Right lobe of liver (tissue), 6 donors: Measurements from ENCODE around the gene SPRY4. TPM values are rescaled to one million over a fixed set of nuclear protein-coding genes. Genes with fewer than 3 reads are reported as not detected.
A peak's percentile ranks its signal among the peaks of the same experiment; 100 is the strongest.
"Not testable (repeated sequence)": the region's sequence is repeated elsewhere in the genome, so short reads cannot be mapped to it uniquely, and the experiment has no call there.

ENCODE experiments used
- ATAC-seq, 4 donors: fragments of 200-7000 bp; cut with Tn5 transposase; one replicate each; pipeline ENCODE4 v1.9.1; 2020; ENCODE audit warnings: mild to moderate bottlenecking in 4 of 4, moderate library complexity in 4 of 4
- DNase-seq, 3 donors: peaks; one replicate each; pipeline ENCODE4 v3.0.0-alpha.2; 2020
- H3K27ac ChIP-seq, 3 donors: fragments of 200-600 bp; one replicate each; pipeline ENCODE4 v1.8.0; 2022
- H3K27me3 ChIP-seq, 2 donors: fragments of 200-600 bp; one replicate each; pipeline ENCODE4 v1.8.0; 2022
- H3K36me3 ChIP-seq, 4 donors: fragments of 200-600 bp; sonication (generic) in 1 of 4; one replicate each; pipeline versions ENCODE4 v1.5.1 to v1.8.0; 2017 to 2022; ENCODE audit warnings: control low read depth in 1 of 4
- H3K4me1 ChIP-seq, 4 donors: fragments of 200-600 bp; sonication (generic) in 1 of 4; one replicate each; pipeline versions ENCODE4 v1.5.1 to v1.8.0; 2017 to 2022; ENCODE audit warnings: control low read depth in 1 of 4
- H3K4me3 ChIP-seq, 3 donors: fragments of 200-600 bp; one replicate each; pipeline ENCODE4 v1.8.0; 2022
- H3K9me3 ChIP-seq, 4 donors: fragments of 200-600 bp; sonication (generic) in 1 of 4; one replicate each; pipeline versions ENCODE4 v1.5.1 to v1.8.0; 2017 to 2022; ENCODE audit warnings: control low read depth in 1 of 4
- POLR2A ChIP-seq: fragments of 450-650 bp; IDR thresholded peaks from one replicate; pipeline ENCODE4 v1.6.1; 2017; ENCODE audit warnings: antibody characterized with exemption, mild to moderate bottlenecking
- WGBS: methylation state at CpG from one replicate; pipeline ENCODE4 v1.1.6; 2018; ENCODE audit warnings: low coverage, low lambda C conversion rate; ENCODE audit not compliant: insufficient coverage; ENCODE audit errors: missing lambda C conversion rate; 5-methylcytosine and 5-hydroxymethylcytosine counted together
- intact Hi-C, 2 donors: fragments of 100-400 bp; cut with DNase I; formaldehyde crosslinking; loops; one replicate each; pipeline versions ENCODE4 v1.11.2 to v1.14.1; 2022
- total RNA-seq, 6 experiments: library from RNA; depleted of rRNA in 2 of 6; stranded (reverse); fragments of >200 nt in 2 of 6; fragmentation: NEBNext Ultra II Directional in 3 of 6; extraction: Animal tissue kit (Norgen Biotek cat#: 25700) in 3 of 6; gene quantifications; one replicate each; pipeline versions ENCODE4 v1.1.0 to v1.2.4, GENCODE V29; 2016 to 2023
- TF ChIP-seq, protein P1 (sequence below), 4 donors: fragments of 200-600 bp in 3 of 4; fragments of 450-650 bp in 1 of 4; IDR thresholded peaks; one replicate each; pipeline versions ENCODE4 v1.5.1 to v1.8.0; 2016 to 2022; ENCODE audit warnings: antibody characterized with exemption in 4 of 4, mild to moderate bottlenecking in 2 of 4
- donor health status: DM: no; HTN: yes; CAD: no.
- donor health status: DM: no; HTN: no; CAD: no.
- donor health status: DM: no; HTN: no; CAD: no.
- donor health status: DM: no; HTN: yes; CAD: no.
- donor health status: DM: no; HTN: yes; CAD: no.

Gene SPRY4
- total RNA-seq, 6 experiments from 2014 or later, result 3.9 to 11.6 (median 7.3) TPM

DNA sequence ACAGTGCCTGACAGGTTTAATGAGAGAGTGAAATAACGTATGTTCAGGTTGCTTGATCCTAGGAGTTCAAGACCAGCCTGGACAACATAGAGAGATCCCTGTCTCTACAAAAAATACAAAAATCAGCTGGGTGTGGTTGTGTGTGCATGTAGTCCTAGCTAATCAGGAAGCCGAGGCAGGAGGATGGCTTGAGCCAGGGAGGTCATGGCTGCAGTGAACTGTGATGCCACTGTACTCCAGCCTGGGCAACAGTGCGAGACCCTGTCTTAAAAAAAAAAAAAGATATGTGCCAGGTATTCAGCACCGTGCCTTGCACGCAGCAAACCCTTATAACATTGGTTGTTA lies 38.8 kb upstream of the SPRY4 start:
- Histone ChIP-seq H3K9me3 (no peaks in the 10 kb centered on the region), H3K4me1 (no peaks in the 10 kb centered on the region), H3K27me3 (no peaks in the 10 kb centered on the region), H3K36me3 (no peaks in the 10 kb centered on the region), H3K27ac (peak overlapping the region; percentile 22 to 82 (median 40)), H3K4me3 (no peak overlapping the region)
- intact Hi-C loops, result no loop called here
- no peak for ATAC-seq
- 67% methylated on average over 5 of the region's 5 CpGs for WGBS
- DNase-seq, result no peak
- no peak for TF ChIP-seq POLR2A
- TF ChIP-seq, protein P1, sequence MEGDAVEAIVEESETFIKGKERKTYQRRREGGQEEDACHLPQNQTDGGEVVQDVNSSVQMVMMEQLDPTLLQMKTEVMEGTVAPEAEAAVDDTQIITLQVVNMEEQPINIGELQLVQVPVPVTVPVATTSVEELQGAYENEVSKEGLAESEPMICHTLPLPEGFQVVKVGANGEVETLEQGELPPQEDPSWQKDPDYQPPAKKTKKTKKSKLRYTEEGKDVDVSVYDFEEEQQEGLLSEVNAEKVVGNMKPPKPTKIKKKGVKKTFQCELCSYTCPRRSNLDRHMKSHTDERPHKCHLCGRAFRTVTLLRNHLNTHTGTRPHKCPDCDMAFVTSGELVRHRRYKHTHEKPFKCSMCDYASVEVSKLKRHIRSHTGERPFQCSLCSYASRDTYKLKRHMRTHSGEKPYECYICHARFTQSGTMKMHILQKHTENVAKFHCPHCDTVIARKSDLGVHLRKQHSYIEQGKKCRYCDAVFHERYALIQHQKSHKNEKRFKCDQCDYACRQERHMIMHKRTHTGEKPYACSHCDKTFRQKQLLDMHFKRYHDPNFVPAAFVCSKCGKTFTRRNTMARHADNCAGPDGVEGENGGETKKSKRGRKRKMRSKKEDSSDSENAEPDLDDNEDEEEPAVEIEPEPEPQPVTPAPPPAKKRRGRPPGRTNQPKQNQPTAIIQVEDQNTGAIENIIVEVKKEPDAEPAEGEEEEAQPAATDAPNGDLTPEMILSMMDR (IDR thresholded peaks at IDR 0.05), result no peak

DNA sequence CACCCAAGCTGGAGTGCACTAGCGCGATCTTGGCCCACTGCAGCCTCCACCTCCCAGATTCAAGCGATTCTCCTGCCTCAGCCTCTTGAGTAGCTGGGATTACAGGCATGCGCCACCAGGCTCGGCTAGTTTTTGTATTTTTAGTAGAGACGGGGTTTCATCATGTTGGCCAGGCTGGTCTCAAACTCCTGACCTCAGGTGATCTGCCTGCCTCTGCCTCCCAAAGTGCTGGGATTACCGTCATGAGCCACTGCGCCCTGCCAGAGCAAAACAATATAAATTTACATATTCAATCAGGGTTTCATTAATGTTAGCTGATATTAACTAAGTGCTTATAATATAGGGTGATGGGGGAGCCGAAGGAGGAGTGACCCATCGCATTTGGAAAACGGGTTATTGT lies 37.4 kb upstream of the SPRY4 start:
- intact Hi-C loops, DNase-seq, H3K27me3 ChIP-seq, H3K36me3 ChIP-seq, H3K4me3 ChIP-seq, H3K4me1 ChIP-seq, ATAC-seq, H3K9me3 ChIP-seq: not testable (repeated sequence)
- WGBS, result 83% methylated on average over 7 of the region's 11 CpGs
- H3K27ac ChIP-seq, result peak overlapping the region in 2 of 3 donors; percentile 22 to 70

DNA sequence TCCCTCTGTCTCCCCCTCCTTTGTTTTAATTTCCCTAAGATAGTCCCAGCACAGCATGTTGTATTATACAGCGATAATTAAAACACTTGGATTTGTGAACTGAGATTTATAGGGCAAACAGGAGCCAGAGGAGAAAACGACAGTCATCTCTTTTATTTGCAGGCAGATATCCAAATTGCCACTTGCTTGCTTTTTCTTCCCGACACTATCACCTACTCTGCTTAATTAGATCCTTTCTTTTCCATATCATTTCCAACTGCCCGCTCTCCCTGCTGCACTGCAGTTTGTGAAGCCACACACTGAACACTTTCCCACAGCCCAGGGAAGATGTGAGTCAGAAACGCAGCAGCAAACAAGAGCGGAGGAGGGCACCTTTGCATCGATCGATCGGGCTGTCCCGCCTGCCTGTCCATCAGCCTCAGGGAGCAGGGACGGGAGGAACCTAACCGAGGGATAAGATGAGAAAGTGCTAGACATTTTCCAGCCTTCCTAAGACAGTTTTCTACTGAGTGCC lies 35.8 kb upstream of the SPRY4 start:
- no peaks in the 10 kb centered on the region for H3K27me3 ChIP-seq
- H3K4me3 ChIP-seq, result no peak overlapping the region
- H3K36me3 ChIP-seq, result no peaks in the 10 kb centered on the region
- H3K9me3 ChIP-seq, result no peaks in the 10 kb centered on the region
- H3K27ac ChIP-seq, result peak overlapping the region in 1 of 3 donors; percentile 3
- intact Hi-C loops, result no loop called here
- WGBS, result 29% methylated on average over 11 of the region's 12 CpGs
- peak; percentile 46 to 69 (median 52) for ATAC-seq
- DNase-seq, result peak; percentile 57 to 79 (median 68)
- TF ChIP-seq, protein P1 (IDR thresholded peaks at IDR 0.05), result no peak
- peak; percentile 67 for TF ChIP-seq POLR2A
- no peaks in the 10 kb centered on the region for H3K4me1 ChIP-seq

DNA sequence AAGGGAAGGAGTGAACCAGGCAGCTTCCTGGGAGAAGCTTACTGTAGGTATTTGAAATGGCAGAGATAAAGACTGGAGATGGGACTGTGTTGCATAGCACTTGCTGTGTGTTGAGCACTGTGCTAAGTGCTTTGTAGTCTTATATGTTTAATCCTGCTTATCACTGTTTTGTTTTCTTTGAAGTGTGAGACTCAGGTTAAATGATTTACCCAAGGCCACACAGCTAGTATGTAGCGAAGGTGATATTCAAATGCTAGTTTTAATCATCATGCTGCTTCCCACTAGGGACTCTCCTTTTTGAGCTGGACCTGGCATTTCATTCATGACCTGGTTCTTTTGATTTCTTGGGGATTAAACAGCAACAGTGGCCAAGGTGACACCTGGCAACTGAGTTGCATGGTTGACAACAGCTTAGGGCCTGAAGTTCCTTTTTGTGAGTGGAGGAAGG lies 35.3 kb upstream of the SPRY4 start:
- H3K4me3 ChIP-seq, result no peak overlapping the region
- intact Hi-C loops, result no loop called here
- no peak for ATAC-seq
- peak overlapping the region in 1 of 3 donors; percentile 3 for H3K27ac ChIP-seq
- H3K27me3 ChIP-seq, result no peaks in the 10 kb centered on the region
- TF ChIP-seq, protein P1 (IDR thresholded peaks at IDR 0.05), result no peak
- no peak for TF ChIP-seq POLR2A
- H3K4me1 ChIP-seq, result no peaks in the 10 kb centered on the region
- 67% methylated on average over 1 of the region's 1 CpG for WGBS
- no peaks in the 10 kb centered on the region for H3K36me3 ChIP-seq
- DNase-seq, result no peak
- H3K9me3 ChIP-seq, result no peaks in the 10 kb centered on the region

DNA sequence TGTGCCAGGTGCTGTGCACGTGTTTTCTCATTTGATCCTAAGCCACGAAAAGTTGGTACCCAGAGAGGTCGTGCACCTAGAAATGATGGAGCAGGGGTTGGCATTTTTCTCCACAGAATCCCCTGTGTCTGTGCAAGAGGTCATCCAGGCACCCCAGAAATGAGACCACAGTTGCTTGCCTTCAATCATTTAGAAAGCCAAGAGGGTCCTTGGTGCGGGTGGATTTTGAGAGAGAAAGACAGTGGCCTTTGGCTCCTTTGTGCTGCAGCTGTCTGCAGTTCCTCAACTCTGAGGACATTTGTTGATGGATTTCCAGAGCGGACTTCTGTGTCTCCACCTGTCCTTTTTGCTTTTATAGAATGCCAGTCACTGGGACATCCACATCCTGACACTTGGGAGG lies 33.8 kb upstream of the SPRY4 start:
- Histone ChIP-seq H3K9me3 (no peaks in the 10 kb centered on the region), H3K4me3 (no peak overlapping the region), H3K36me3 (no peaks in the 10 kb centered on the region), H3K27ac (no peak overlapping the region), H3K27me3 (no peaks in the 10 kb centered on the region), H3K4me1 (no peaks in the 10 kb centered on the region)
- TF ChIP-seq, protein P1 (IDR thresholded peaks at IDR 0.05), result no peak
- no peak for TF ChIP-seq POLR2A
- DNase-seq (no peak), ATAC-seq (no peak)
- intact Hi-C loops, result no loop called here
- 85% methylated on average over 3 of the region's 5 CpGs for WGBS
